Lung (tissue), 16 donors: ENCODE results near the gene KITLG. TPM values are rescaled to one million over a fixed set of nuclear protein-coding genes. Genes with fewer than 3 reads are reported as not detected.
"Not testable (repeated sequence)": the region's sequence is repeated elsewhere in the genome, so short reads cannot be mapped to it uniquely, and the experiment has no call there.

ENCODE experiments used
- ATAC-seq: fragments of 200-7000 bp; cut with Tn5 transposase; one replicate; pipeline ENCODE4 v1.9.1; 2020; ENCODE audit warnings: moderate number of reproducible peaks; ENCODE audit not compliant: insufficient read depth, low FRiP score
- DNase-seq, 3 donors: peaks; one replicate each; pipeline ENCODE4 v3.0.0-alpha.2; 2013 to 2017
- H3K27ac ChIP-seq, 2 donors: one replicate each; pipeline ENCODE4 v1.5.1; 2013; ENCODE audit warnings: mild to moderate bottlenecking in 2 of 2, moderate library complexity in 2 of 2, control low read depth in 1 of 2, inconsistent platforms in 1 of 2, low read depth in 1 of 2, low read length in 1 of 2
- H3K27me3 ChIP-seq, 3 donors: one replicate each; pipeline ENCODE4 v1.5.1; 2013; ENCODE audit warnings: low read length in 2 of 3; ENCODE audit not compliant: control insufficient read depth in 3 of 3, insufficient read depth in 3 of 3
- H3K36me3 ChIP-seq, 4 donors: one replicate each; pipeline ENCODE4 v1.5.1; 2013; ENCODE audit warnings: low read length in 4 of 4, mild to moderate bottlenecking in 1 of 4, moderate library complexity in 1 of 4; ENCODE audit not compliant: control insufficient read depth in 4 of 4, insufficient read depth in 4 of 4
- H3K4me1 ChIP-seq, 5 donors: one replicate each; pipeline ENCODE4 v1.5.1; 2013; ENCODE audit warnings: low read length in 5 of 5, mild to moderate bottlenecking in 2 of 5, moderate library complexity in 1 of 5; ENCODE audit not compliant: control insufficient read depth in 5 of 5, insufficient read depth in 5 of 5
- H3K4me3 ChIP-seq: one replicate; pipeline ENCODE4 v1.5.1; 2013; ENCODE audit warnings: mild to moderate bottlenecking, control low read depth, moderate library complexity
- H3K9ac ChIP-seq, 2 donors: one replicate each; pipeline ENCODE4 v1.5.1; 2013; ENCODE audit warnings: low read length in 2 of 2, control low read depth in 1 of 2; ENCODE audit not compliant: insufficient read depth in 1 of 2
- H3K9me3 ChIP-seq, 4 donors: one replicate each; pipeline ENCODE4 v1.5.1; 2013; ENCODE audit warnings: low read length in 3 of 4, mild to moderate bottlenecking in 1 of 4, moderate library complexity in 1 of 4; ENCODE audit not compliant: control insufficient read depth in 4 of 4, insufficient read depth in 3 of 4
- WGBS, 2 donors: extraction: QIAGEN DNeasy Blood & Tissue Kit; methylation state at CpG; one replicate each; pipeline ENCODE4 v1.1.7; 2013; 5-methylcytosine and 5-hydroxymethylcytosine counted together
- long read RNA-seq, 5 donors: transcript quantifications; one replicate each; lab custom pipeline, GENCODE V29; 2026
- polyA plus RNA-seq, 2 donors: library from polyadenylated mRNA; stranded (reverse); fragments of 200-250 nt; gene quantifications; one replicate each; pipeline ENCODE4 v1.2.1, GENCODE V29; 2013
- total RNA-seq, 2 donors: library from RNA; depleted of rRNA in 1 of 2; stranded (reverse); fragments of >200 nt in 1 of 2; gene quantifications; one replicate each; pipeline ENCODE4 v1.2.1, GENCODE V29; 2014 to 2021
- TF ChIP-seq, protein P1 (sequence below): IDR thresholded peaks from 2 replicates; pipeline ENCODE4 v1.5.1; 2012; ENCODE audit warnings: mild to moderate bottlenecking; ENCODE audit errors: control extremely low read depth, extremely low read depth
- donor health status: control.
- donor health status: control.
- donor health status: Bipolar disorder and iron deficiency.
- donor health status: healthy.
- donor health status: DM: yes; HTN: yes; CAD: no.

The KITLG gene, protein sequence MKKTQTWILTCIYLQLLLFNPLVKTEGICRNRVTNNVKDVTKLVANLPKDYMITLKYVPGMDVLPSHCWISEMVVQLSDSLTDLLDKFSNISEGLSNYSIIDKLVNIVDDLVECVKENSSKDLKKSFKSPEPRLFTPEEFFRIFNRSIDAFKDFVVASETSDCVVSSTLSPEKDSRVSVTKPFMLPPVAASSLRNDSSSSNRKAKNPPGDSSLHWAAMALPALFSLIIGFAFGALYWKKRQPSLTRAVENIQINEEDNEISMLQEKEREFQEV
- total RNA-seq (100 to 1,000 TPM in 1 of 2 donors, 10 to 100 TPM in 1; 53.8 to 142 TPM), polyA plus RNA-seq (10 to 100 TPM; 13.7 to 22.5 TPM)
- long read RNA-seq, donor 1, full-length matches to known transcripts = 15 of 15 reads
- long read RNA-seq, donor 1, partial matches to known transcripts = 0 of 15 reads
- long read RNA-seq, donor 1, other reads (novel, unspliced or antisense) = 0 of 15 reads
- long read RNA-seq, donor 2, full-length matches to known transcripts = 5 of 5 reads
- long read RNA-seq, donor 2, partial matches to known transcripts = 0 of 5 reads
- long read RNA-seq, donor 2, other reads (novel, unspliced or antisense) = 0 of 5 reads
- long read RNA-seq, donor 3, full-length matches to known transcripts = 8 of 8 reads
- long read RNA-seq, donor 3, partial matches to known transcripts = 0 of 8 reads
- long read RNA-seq, donor 3, other reads (novel, unspliced or antisense) = 0 of 8 reads
- long read RNA-seq, donor 4, full-length matches to known transcripts = 7 of 7 reads
- long read RNA-seq, donor 4, partial matches to known transcripts = 0 of 7 reads
- long read RNA-seq, donor 4, other reads (novel, unspliced or antisense) = 0 of 7 reads
- long read RNA-seq, donor 5, full-length matches to known transcripts = 18 of 18 reads
- long read RNA-seq, donor 5, partial matches to known transcripts = 0 of 18 reads
- long read RNA-seq, donor 5, other reads (novel, unspliced or antisense) = 0 of 18 reads

DNA sequence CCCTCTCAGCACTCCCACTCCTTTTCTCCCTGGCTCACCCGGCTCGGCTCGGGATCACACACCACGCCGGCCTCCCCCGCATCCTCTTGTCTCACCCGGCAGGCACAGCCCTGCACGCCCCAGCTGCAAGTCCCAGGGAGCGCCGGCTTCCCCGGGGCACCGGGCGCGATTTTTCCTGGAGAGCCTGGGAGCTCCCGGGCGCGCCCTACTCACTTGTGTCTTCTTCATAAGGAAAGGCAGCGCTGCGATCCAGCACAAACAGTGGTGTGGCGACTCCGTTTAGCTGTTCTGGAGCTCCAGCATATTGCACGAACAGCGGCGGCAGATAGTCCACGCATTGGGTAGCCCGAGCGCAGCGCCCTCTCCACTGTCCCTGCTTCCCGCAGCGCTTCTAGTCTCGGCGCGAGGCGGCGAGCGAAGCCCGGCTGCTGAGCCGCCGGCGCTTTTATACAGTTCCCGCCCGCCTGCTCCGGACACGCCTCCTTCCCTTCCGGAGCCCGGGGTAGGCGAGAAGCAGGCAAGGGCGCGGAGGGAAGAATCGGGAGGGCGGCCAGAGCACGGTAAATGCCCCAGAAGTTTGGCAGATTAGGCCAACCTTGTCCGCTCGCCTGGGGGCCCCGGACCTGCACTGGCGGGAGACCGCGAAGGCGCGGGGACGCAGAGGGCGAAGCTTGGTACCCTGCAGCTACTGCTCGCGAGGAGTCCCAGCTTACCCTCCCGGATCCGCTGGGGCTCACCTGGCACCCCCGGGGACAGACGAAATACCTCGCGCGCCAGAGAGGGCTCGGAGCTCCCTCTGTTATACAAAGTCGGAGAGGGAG, at the start of gene KITLG:
TSS of gene KITLG (minus strand) at position 421 of the 821 bp plus-strand sequence. CDS start at position 228, 193 bp downstream.
- ATAC-seq (peak; percentile 91), DNase-seq (peak; percentile 91 to 94 (median 93))
- no peaks in the 10 kb centered on the region for H3K27me3 ChIP-seq
- peak within 1 kb of the TSS; percentile 48 to 87 for H3K9ac ChIP-seq
- no peaks in the 10 kb centered on the region for H3K36me3 ChIP-seq
- H3K4me1 ChIP-seq = peaks cover 0 to 28% (median 5%) of the 10 kb centered on the region in 5 donors
- TF ChIP-seq, protein P1, sequence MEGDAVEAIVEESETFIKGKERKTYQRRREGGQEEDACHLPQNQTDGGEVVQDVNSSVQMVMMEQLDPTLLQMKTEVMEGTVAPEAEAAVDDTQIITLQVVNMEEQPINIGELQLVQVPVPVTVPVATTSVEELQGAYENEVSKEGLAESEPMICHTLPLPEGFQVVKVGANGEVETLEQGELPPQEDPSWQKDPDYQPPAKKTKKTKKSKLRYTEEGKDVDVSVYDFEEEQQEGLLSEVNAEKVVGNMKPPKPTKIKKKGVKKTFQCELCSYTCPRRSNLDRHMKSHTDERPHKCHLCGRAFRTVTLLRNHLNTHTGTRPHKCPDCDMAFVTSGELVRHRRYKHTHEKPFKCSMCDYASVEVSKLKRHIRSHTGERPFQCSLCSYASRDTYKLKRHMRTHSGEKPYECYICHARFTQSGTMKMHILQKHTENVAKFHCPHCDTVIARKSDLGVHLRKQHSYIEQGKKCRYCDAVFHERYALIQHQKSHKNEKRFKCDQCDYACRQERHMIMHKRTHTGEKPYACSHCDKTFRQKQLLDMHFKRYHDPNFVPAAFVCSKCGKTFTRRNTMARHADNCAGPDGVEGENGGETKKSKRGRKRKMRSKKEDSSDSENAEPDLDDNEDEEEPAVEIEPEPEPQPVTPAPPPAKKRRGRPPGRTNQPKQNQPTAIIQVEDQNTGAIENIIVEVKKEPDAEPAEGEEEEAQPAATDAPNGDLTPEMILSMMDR = peak; percentile 15
- 0 to 1% methylated on average over 72 to 73 of the region's 73 CpGs for WGBS, 2 donors
- peak within 1 kb of the TSS; percentile 88 for H3K4me3 ChIP-seq
- H3K9me3 ChIP-seq = no peaks in the 10 kb centered on the region
- peak within 1 kb of the TSS; percentile 69 to 85 for H3K27ac ChIP-seq

DNA sequence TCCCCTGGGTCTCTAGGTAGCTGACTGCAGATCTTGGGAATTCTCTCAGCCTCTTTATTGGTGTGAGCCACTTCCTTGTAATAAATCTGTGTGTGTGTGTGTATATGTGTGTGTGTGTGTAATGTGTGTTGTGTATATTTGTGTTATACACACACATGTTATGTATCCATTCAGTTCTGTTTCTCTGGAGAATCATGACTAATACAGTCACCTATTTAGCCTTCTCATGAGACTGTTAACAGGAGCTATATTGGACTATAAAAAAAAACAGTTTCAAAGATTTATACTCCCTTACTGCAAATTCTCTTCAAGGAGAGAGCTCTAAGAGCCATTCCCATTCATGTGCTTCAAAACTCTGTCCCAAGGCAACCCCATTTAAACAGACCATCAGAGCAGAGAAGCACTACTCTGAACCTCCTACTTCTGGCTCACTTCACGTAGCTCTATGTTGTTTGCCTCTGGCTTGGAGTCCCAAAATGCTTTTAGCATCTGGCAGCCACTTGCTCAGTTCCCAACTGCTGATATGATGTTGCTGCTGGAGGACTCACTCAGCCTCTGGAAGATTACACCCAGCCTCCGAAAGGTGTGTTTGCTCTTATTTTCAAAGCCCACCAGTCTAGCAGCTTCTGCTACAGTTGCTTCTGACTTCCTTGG, 48.7 kb upstream of the KITLG start:
- no peaks in the 10 kb centered on the region for H3K27me3 ChIP-seq
- H3K9me3 ChIP-seq = no peaks in the 10 kb centered on the region
- ATAC-seq = no peak
- H3K4me3 ChIP-seq = no peak overlapping the region
- no peak overlapping the region for H3K9ac ChIP-seq
- TF ChIP-seq, protein P1 = no peak
- 63 to 94% methylated on average over 2 of the region's 2 CpGs for WGBS, 2 donors
- peak; percentile 26 to 80 (median 58) for DNase-seq
- H3K4me1 ChIP-seq = peaks cover 0 to 38% (median 0%) of the 10 kb centered on the region in 5 donors
- no peaks in the 10 kb centered on the region for H3K36me3 ChIP-seq
- H3K27ac ChIP-seq = no peak overlapping the region

DNA sequence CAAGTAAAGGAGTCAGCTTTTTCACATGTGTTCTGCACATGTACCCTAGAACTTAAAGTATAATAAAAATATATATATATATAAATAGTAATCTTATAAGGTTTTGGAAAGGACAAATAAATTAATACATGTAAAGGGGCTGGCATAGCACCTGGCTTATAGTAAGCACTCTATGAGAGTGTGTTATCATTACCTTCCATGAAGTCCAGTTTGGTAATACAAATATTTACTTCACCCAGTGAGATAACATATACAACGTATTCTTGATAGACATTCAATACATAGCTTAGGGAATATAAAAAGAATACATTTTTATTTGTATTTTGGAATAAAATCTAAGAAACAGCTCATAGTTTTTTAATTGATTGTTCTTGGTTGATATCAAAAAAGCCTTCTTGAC, 47.8 kb upstream of the KITLG start:
- not testable (repeated sequence) for ATAC-seq, H3K4me3 ChIP-seq, H3K36me3 ChIP-seq, H3K9me3 ChIP-seq, DNase-seq, H3K9ac ChIP-seq, H3K27me3 ChIP-seq, H3K27ac ChIP-seq
- 65 to 81% methylated on average over 1 of the region's 1 CpG for whole genome bisulfite sequencing, 2 donors
- H3K4me1 ChIP-seq = peaks cover 0 to 38% (median 0%) of the 10 kb centered on the region in 5 donors
